ENCODE measurements around the gene DDX25.

DNA sequence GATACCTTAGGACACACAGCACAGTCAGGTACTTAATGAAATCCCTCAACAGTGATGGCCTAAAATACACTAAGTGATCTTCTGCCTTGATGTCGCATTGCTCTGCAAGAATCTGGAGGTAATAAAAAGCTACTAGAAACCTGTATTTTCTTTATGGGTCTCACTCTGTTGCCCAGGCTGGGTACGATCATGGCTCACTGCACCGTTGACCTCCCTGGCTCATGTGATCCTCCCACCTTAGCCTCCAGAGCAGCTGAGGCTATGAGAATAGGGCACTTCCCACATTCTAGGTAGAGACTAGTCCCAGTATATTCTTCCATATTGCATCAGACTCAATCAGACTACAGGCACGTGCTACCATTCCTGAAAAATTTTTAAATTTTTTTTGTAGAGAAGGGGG, 63.2 kb downstream of the DDX25 start:
- no peak for TF ChIP-seq SMC3 (IDR thresholded peaks at IDR 0.05; ENCODE audit: low read depth, low read length)
- TF ChIP-seq, protein P1, sequence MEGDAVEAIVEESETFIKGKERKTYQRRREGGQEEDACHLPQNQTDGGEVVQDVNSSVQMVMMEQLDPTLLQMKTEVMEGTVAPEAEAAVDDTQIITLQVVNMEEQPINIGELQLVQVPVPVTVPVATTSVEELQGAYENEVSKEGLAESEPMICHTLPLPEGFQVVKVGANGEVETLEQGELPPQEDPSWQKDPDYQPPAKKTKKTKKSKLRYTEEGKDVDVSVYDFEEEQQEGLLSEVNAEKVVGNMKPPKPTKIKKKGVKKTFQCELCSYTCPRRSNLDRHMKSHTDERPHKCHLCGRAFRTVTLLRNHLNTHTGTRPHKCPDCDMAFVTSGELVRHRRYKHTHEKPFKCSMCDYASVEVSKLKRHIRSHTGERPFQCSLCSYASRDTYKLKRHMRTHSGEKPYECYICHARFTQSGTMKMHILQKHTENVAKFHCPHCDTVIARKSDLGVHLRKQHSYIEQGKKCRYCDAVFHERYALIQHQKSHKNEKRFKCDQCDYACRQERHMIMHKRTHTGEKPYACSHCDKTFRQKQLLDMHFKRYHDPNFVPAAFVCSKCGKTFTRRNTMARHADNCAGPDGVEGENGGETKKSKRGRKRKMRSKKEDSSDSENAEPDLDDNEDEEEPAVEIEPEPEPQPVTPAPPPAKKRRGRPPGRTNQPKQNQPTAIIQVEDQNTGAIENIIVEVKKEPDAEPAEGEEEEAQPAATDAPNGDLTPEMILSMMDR (conservative IDR thresholded peaks at IDR 0.05; ENCODE audit: low read depth, low read length) = no peak
- TF ChIP-seq POLR2A (IDR thresholded peaks at IDR 0.05; ENCODE audit: low read depth, low read length) = no peak
- TF ChIP-seq CHD1 (IDR thresholded peaks at IDR 0.05; ENCODE audit: low read depth, low read length) = no peak
- TF ChIP-seq BHLHE40 (IDR thresholded peaks at IDR 0.05; ENCODE audit: low read depth, low read length) = no peak
- no peak for TF ChIP-seq MAZ (IDR thresholded peaks at IDR 0.05; ENCODE audit: borderline replicate concordance, low read depth, low read length)
- TF ChIP-seq, protein P2, sequence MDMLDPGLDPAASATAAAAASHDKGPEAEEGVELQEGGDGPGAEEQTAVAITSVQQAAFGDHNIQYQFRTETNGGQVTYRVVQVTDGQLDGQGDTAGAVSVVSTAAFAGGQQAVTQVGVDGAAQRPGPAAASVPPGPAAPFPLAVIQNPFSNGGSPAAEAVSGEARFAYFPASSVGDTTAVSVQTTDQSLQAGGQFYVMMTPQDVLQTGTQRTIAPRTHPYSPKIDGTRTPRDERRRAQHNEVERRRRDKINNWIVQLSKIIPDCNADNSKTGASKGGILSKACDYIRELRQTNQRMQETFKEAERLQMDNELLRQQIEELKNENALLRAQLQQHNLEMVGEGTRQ (IDR thresholded peaks at IDR 0.05; ENCODE audit: low read depth, low read length) = no peak
- no peak for TF ChIP-seq CEBPB (IDR thresholded peaks at IDR 0.05; ENCODE audit: low read depth, low read length)
- no peak for TF ChIP-seq RCOR1 (IDR thresholded peaks at IDR 0.05; ENCODE audit: insufficient replicate concordance, low read length)
- TF ChIP-seq FOS (IDR thresholded peaks at IDR 0.05; ENCODE audit: low read depth, low read length) = no peak
- TF ChIP-seq MXI1 (IDR thresholded peaks at IDR 0.05; ENCODE audit: borderline replicate concordance, low read depth, low read length) = no peak
- TF ChIP-seq RAD21 (IDR thresholded peaks at IDR 0.05; ENCODE audit: low read length) = no peak
- TF ChIP-seq RFX5 (IDR thresholded peaks at IDR 0.05; ENCODE audit: low read depth, low read length) = no peak
- TF ChIP-seq, protein P3, sequence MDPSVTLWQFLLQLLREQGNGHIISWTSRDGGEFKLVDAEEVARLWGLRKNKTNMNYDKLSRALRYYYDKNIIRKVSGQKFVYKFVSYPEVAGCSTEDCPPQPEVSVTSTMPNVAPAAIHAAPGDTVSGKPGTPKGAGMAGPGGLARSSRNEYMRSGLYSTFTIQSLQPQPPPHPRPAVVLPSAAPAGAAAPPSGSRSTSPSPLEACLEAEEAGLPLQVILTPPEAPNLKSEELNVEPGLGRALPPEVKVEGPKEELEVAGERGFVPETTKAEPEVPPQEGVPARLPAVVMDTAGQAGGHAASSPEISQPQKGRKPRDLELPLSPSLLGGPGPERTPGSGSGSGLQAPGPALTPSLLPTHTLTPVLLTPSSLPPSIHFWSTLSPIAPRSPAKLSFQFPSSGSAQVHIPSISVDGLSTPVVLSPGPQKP (IDR thresholded peaks at IDR 0.05; ENCODE audit: borderline replicate concordance, low read depth, low read length) = no peak

Measured in IMR-90 (cell line).